Neural cell (in vitro differentiated cells): ENCODE measurements around the gene MYCN. TPM values are rescaled to one million over a fixed set of nuclear protein-coding genes. Genes with fewer than 3 reads are reported as not detected.

Experiments
- H2AFZ ChIP-seq: fragments of 200-600, 300-800 bp; sonication (generic), shearing (Covaris generic); 2 replicates; pipeline ENCODE4 v1.6.0; 2014; ENCODE audit warnings: low read depth, mild to moderate bottlenecking, antibody characterized with exemption, low read length, moderate library complexity
- H3F3A ChIP-seq: fragments of 200-600 bp; shearing (Covaris generic); 2 replicates; pipeline ENCODE4 v1.6.1; 2016; ENCODE audit warnings: mild to moderate bottlenecking, moderate library complexity, mixed read lengths, antibody characterized with exemption, low read length; ENCODE audit not compliant: insufficient read depth, poor library complexity, severe bottlenecking
- H3K27ac ChIP-seq: fragments of 200-600, 300-800 bp; sonication (generic), shearing (Covaris generic); 2 replicates; pipeline ENCODE4 v1.5.1; 2014; ENCODE audit warnings: mild to moderate bottlenecking, low read length, moderate library complexity
- H3K27me3 ChIP-seq: fragments of 300-800, 200-600 bp; sonication (generic), shearing (Covaris generic); 2 replicates; pipeline ENCODE4 v1.6.0; 2014; ENCODE audit warnings: mild to moderate bottlenecking, low read depth, low read length, moderate library complexity; ENCODE audit not compliant: insufficient read depth
- H3K36me3 ChIP-seq: fragments of 300-800, 200-600 bp; sonication (generic), shearing (Covaris generic); 2 replicates; pipeline ENCODE4 v1.5.1; 2014; ENCODE audit warnings: mild to moderate bottlenecking, antibody characterized with exemption, low read length, moderate library complexity; ENCODE audit not compliant: insufficient read depth
- H3K4me2 ChIP-seq: fragments of 300-800, 200-600 bp; sonication (generic), shearing (Covaris generic); 2 replicates; pipeline ENCODE4 v1.6.0; 2014; ENCODE audit warnings: mild to moderate bottlenecking, low read length
- H3K4me3 ChIP-seq: fragments of 300-800, 200-600 bp; sonication (generic), shearing (Covaris generic); 2 replicates; pipeline ENCODE4 v1.5.1; 2014; ENCODE audit warnings: mild to moderate bottlenecking, low read length, moderate library complexity
- H3K79me2 ChIP-seq: fragments of 200-600 bp; shearing (Covaris generic); replicated peaks from 2 replicates; pipeline ENCODE4 v1.6.0; 2014; ENCODE audit warnings: mild to moderate bottlenecking, low read length, moderate library complexity; ENCODE audit not compliant: insufficient read depth
- H3K9ac ChIP-seq: fragments of 300-800, 200-600 bp; sonication (generic), shearing (Covaris generic); 2 replicates; pipeline ENCODE4 v1.6.1; 2016; ENCODE audit warnings: mild to moderate bottlenecking, low read length, mixed read lengths
- H3K9me2 ChIP-seq: fragments of 200-600 bp; shearing (Covaris generic); 2 replicates; pipeline ENCODE4 v1.6.1; 2016; ENCODE audit warnings: mild to moderate bottlenecking, low read length, mixed read lengths; ENCODE audit not compliant: insufficient read depth
- H3K9me3 ChIP-seq: fragments of 200-600, 300-800 bp; sonication (generic), shearing (Covaris generic); 2 replicates; pipeline ENCODE4 v1.6.1; 2016; ENCODE audit warnings: mild to moderate bottlenecking, mixed run types, low read length, moderate library complexity, mixed read lengths
- H4K20me1 ChIP-seq: fragments of 200-600 bp; shearing (Covaris generic); 2 replicates; pipeline ENCODE4 v1.6.1; 2016; ENCODE audit warnings: mild to moderate bottlenecking, mixed run types; ENCODE audit not compliant: insufficient read depth
- CTCF ChIP-seq: fragments of 450-650 bp; IDR thresholded peaks from 2 replicates; pipeline ENCODE4 v1.5.1; 2014; ENCODE audit warnings: antibody characterized with exemption, mild to moderate bottlenecking, moderate library complexity; ENCODE audit not compliant: poor library complexity, severe bottlenecking
- EP300 ChIP-seq: fragments of 450-650 bp; conservative IDR thresholded peaks from 2 replicates; pipeline ENCODE4 v1.6.1; 2014; ENCODE audit warnings: antibody characterized with exemption, mild to moderate bottlenecking, moderate library complexity; ENCODE audit not compliant: poor library complexity, severe bottlenecking
- EZH2 ChIP-seq: fragments of 200-600, 300-800 bp; shearing (Covaris generic), sonication (generic); IDR thresholded peaks from 2 replicates; pipeline ENCODE4 v1.6.1; 2014; ENCODE audit warnings: antibody characterized with exemption, low read length, borderline replicate concordance, mild to moderate bottlenecking; ENCODE audit not compliant: insufficient read depth, poor library complexity, severe bottlenecking
- MXI1 ChIP-seq: fragments of 450-650 bp; conservative IDR thresholded peaks from 2 replicates; pipeline ENCODE4 v1.6.1; 2014; ENCODE audit warnings: antibody characterized with exemption, mild to moderate bottlenecking; ENCODE audit not compliant: poor library complexity, severe bottlenecking
- POLR2AphosphoS5 ChIP-seq: IDR thresholded peaks from 2 replicates; pipeline ENCODE4 v1.6.1; 2012
- RAD21 ChIP-seq: fragments of 450-650 bp; conservative IDR thresholded peaks from 2 replicates; pipeline ENCODE4 v1.6.1; 2014; ENCODE audit warnings: antibody characterized with exemption, mild to moderate bottlenecking, moderate library complexity
- REST ChIP-seq: IDR thresholded peaks from 2 replicates; pipeline ENCODE4 v1.6.1; 2012; ENCODE audit warnings: borderline replicate concordance
- SMC3 ChIP-seq: fragments of 450-650 bp; conservative IDR thresholded peaks from 2 replicates; pipeline ENCODE4 v1.6.1; 2014; ENCODE audit warnings: antibody characterized with exemption, mild to moderate bottlenecking, moderate library complexity; ENCODE audit not compliant: poor library complexity
- TAF1 ChIP-seq: IDR thresholded peaks from 2 replicates; pipeline ENCODE4 v1.6.1; 2012; ENCODE audit warnings: low read depth
- polyA plus RNA-seq: library from polyadenylated mRNA; depleted of rRNA; stranded (reverse); fragments of >200 nt; gene quantifications from 2 replicates; pipeline ENCODE4 v1.2.3, GENCODE V29; 2014

MYCN gene
- polyA plus RNA-seq, 1 donor from 2014 or later, result 25.1 TPM

GRCh38 chr2:15955232-15955988 is 15.1 kb downstream of the MYCN start:
- TF ChIP-seq MXI1 (no peak), RAD21 (no peak), CTCF (no peak), EP300 (no peak), TAF1 (no peak), POLR2AphosphoS5 (no peak), EZH2 (no peak), REST (no peak), SMC3 (no peak)

GRCh38 chr2:15956230-15956629 is 15.9 kb downstream of the MYCN start:
- H3K27me3 ChIP-seq, result no peaks in the 10 kb centered on the region
- H3K9me2 ChIP-seq, result no peaks in the 10 kb centered on the region
- H3K27ac ChIP-seq, result no peak overlapping the region
- H3F3A ChIP-seq, result no peaks in the 10 kb centered on the region
- H3K4me3 ChIP-seq, result no peak overlapping the region
- H3K36me3 ChIP-seq, result no peaks in the 10 kb centered on the region
- TF ChIP-seq EP300 (no peak), CTCF (no peak), POLR2AphosphoS5 (no peak), SMC3 (no peak), RAD21 (no peak), EZH2 (no peak), TAF1 (no peak), REST (no peak)
- no peak overlapping the region for H3K9ac ChIP-seq
- no peaks in the 10 kb centered on the region for H3K9me3 ChIP-seq
- H4K20me1 ChIP-seq, result no peaks in the 10 kb centered on the region
- H3K79me2 ChIP-seq, result no peaks in the 10 kb centered on the region
- H2AFZ ChIP-seq, result no peak overlapping the region
- no peak overlapping the region for H3K4me2 ChIP-seq

More at GRCh38 chr2:15955232-15955988, 15.1 kb downstream of the MYCN start:
- no peaks in the 10 kb centered on the region for H3F3A ChIP-seq
- H3K9me3 ChIP-seq, result no peaks in the 10 kb centered on the region
- H3K9ac ChIP-seq, result no peak overlapping the region
- no peaks in the 10 kb centered on the region for H3K79me2 ChIP-seq
- no peak overlapping the region for H3K27ac ChIP-seq
- H3K27me3 ChIP-seq, result no peaks in the 10 kb centered on the region
- H3K9me2 ChIP-seq, result no peaks in the 10 kb centered on the region
- H3K4me3 ChIP-seq, result no peak overlapping the region
- no peaks in the 10 kb centered on the region for H4K20me1 ChIP-seq
- no peak overlapping the region for H2AFZ ChIP-seq
- H3K36me3 ChIP-seq, result no peaks in the 10 kb centered on the region
- H3K4me2 ChIP-seq, result no peak overlapping the region
